ES-I3 (cell line): Measurements from ENCODE around the gene ATF2.

Experiments
- H3K36me3 ChIP-seq: 2 replicates; pipeline ENCODE4 v1.6.1; 2013; ENCODE audit warnings: mild to moderate bottlenecking, low read length, control low read depth, moderate library complexity; ENCODE audit not compliant: insufficient read depth
- H3K4me1 ChIP-seq: 2 replicates; pipeline ENCODE4 v1.6.1; 2013; ENCODE audit warnings: mild to moderate bottlenecking, control low read depth, low read length; ENCODE audit not compliant: insufficient read depth
- H3K9ac ChIP-seq: 2 replicates; pipeline ENCODE4 v1.6.1; 2013; ENCODE audit warnings: low read depth, mild to moderate bottlenecking, low read length, moderate library complexity
- H3K9me3 ChIP-seq: 2 replicates; pipeline ENCODE4 v1.6.1; 2013; ENCODE audit warnings: mild to moderate bottlenecking, low read length, moderate library complexity; ENCODE audit not compliant: control insufficient read depth, insufficient read depth

Gene ATF2

GRCh38 chr2:175039490-175039889 is 128.5 kb downstream of the ATF2 start:
- Histone ChIP-seq H3K9me3 (no peaks in the 10 kb centered on the region), H3K36me3 (no peaks in the 10 kb centered on the region), H3K9ac (no peak overlapping the region), H3K4me1 (no peaks in the 10 kb centered on the region)

- no peaks in the 10 kb centered on the region for H3K9me3 ChIP-seq
- no peak overlapping the region for H3K9ac ChIP-seq
- H3K36me3 ChIP-seq, result no peaks in the 10 kb centered on the region
- no peaks in the 10 kb centered on the region for H3K4me1 ChIP-seq
Observed at GRCh38 chr2:175039031-175039430, 129.0 kb downstream of the ATF2 start.

- no peak overlapping the region for H3K9ac ChIP-seq
- H3K4me1 ChIP-seq, result no peaks in the 10 kb centered on the region
- H3K36me3 ChIP-seq, result no peaks in the 10 kb centered on the region
- no peaks in the 10 kb centered on the region for H3K9me3 ChIP-seq
Observed at GRCh38 chr2:175037941-175038340, 130.1 kb downstream of the ATF2 start.

GRCh38 chr2:175036582-175037018 is 131.4 kb downstream of the ATF2 start:
- Histone ChIP-seq H3K9ac (no peak overlapping the region), H3K36me3 (no peaks in the 10 kb centered on the region), H3K9me3 (no peaks in the 10 kb centered on the region), H3K4me1 (no peaks in the 10 kb centered on the region)

- Histone ChIP-seq H3K4me1 (no peaks in the 10 kb centered on the region), H3K9me3 (no peaks in the 10 kb centered on the region), H3K36me3 (no peaks in the 10 kb centered on the region), H3K9ac (no peak overlapping the region)
Observed at GRCh38 chr2:175035806-175036205, 132.2 kb downstream of the ATF2 start.

- Histone ChIP-seq H3K9ac (no peak overlapping the region), H3K4me1 (no peaks in the 10 kb centered on the region), H3K9me3 (no peaks in the 10 kb centered on the region), H3K36me3 (no peaks in the 10 kb centered on the region)
Observed at GRCh38 chr2:175034716-175035115, 133.3 kb downstream of the ATF2 start.

- H3K9ac ChIP-seq, result no peak overlapping the region
- no peaks in the 10 kb centered on the region for H3K9me3 ChIP-seq
- H3K4me1 ChIP-seq, result 0 out of 2 replicates have a peak, but pooled peaks cover 4% of the 10 kb centered on the region
- no peaks in the 10 kb centered on the region for H3K36me3 ChIP-seq
Observed at GRCh38 chr2:175030380-175031271, 137.4 kb downstream of the ATF2 start.

GRCh38 chr2:175027755-175028154 is 140.2 kb downstream of the ATF2 start:
- Histone ChIP-seq H3K9ac (no peak overlapping the region), H3K36me3 (no peaks in the 10 kb centered on the region), H3K9me3 (no peaks in the 10 kb centered on the region), H3K4me1 (0 out of 2 replicates have a peak, but pooled peaks cover 4% of the 10 kb centered on the region)

- H3K9ac ChIP-seq, result no peak overlapping the region
- H3K36me3 ChIP-seq, result no peaks in the 10 kb centered on the region
- no peaks in the 10 kb centered on the region for H3K9me3 ChIP-seq
- H3K4me1 ChIP-seq, result 0 out of 2 replicates have a peak, but pooled peaks cover 4% of the 10 kb centered on the region
Observed at GRCh38 chr2:175026385-175026784, 141.6 kb downstream of the ATF2 start.

- Histone ChIP-seq H3K9me3 (no peaks in the 10 kb centered on the region), H3K4me1 (0 out of 2 replicates have a peak, but pooled peaks cover 4% of the 10 kb centered on the region), H3K36me3 (no peaks in the 10 kb centered on the region), H3K9ac (no peak overlapping the region)
Observed at GRCh38 chr2:175025946-175026345, 142.1 kb downstream of the ATF2 start.

GRCh38 chr2:175025233-175025632 is 142.8 kb downstream of the ATF2 start:
- H3K9ac ChIP-seq, result no peak overlapping the region
- H3K36me3 ChIP-seq, result no peaks in the 10 kb centered on the region
- 0 out of 2 replicates have a peak, but pooled peaks cover 4% of the 10 kb centered on the region for H3K4me1 ChIP-seq
- no peaks in the 10 kb centered on the region for H3K9me3 ChIP-seq

GRCh38 chr2:175022923-175023322 is 145.1 kb downstream of the ATF2 start:
- Histone ChIP-seq H3K9ac (no peak overlapping the region), H3K36me3 (no peaks in the 10 kb centered on the region), H3K9me3 (no peaks in the 10 kb centered on the region; the same call in 1 of the 2 replicates), H3K4me1 (no peaks in the 10 kb centered on the region)
